Ammon's horn (tissue), 1 donor: ENCODE measurements around the gene APCDD1L.
"Not testable (repeated sequence)": the region's sequence is repeated elsewhere in the genome, so short reads cannot be mapped to it uniquely, and the experiment has no call there.

Source experiments
- DNase-seq: peaks from one replicate; pipeline ENCODE4 v3.0.0-alpha.2; 2016; ENCODE audit warnings: low spot score

The APCDD1L gene

GRCh38 chr20:58440021-58440767 lies 75.0 kb downstream of the APCDD1L start:
- no peak for DNase-seq

GRCh38 chr20:58438970-58439808 lies 76.0 kb downstream of the APCDD1L start:
- no peak for DNase-seq

GRCh38 chr20:58436868-58437645 lies 78.1 kb downstream of the APCDD1L start:
- no peak for DNase-seq

GRCh38 chr20:58435237-58435636 lies 80.0 kb downstream of the APCDD1L start:
- DNase-seq, result no peak

- no peak for DNase-seq
Measured at GRCh38 chr20:58434326-58434725, 80.9 kb downstream of the APCDD1L start.

- DNase-seq, result no peak
Measured at GRCh38 chr20:58433759-58434158, 81.4 kb downstream of the APCDD1L start.

- no peak for DNase-seq
Measured at GRCh38 chr20:58433029-58433647, 82.1 kb downstream of the APCDD1L start.

GRCh38 chr20:58432186-58432954 lies 82.8 kb downstream of the APCDD1L start:
- no peak for DNase-seq

- DNase-seq, result no peak
Measured at GRCh38 chr20:58431134-58431533, 84.1 kb downstream of the APCDD1L start.

GRCh38 chr20:58429303-58429702 lies 85.9 kb downstream of the APCDD1L start:
- no peak for DNase-seq

- no peak for DNase-seq
Measured at GRCh38 chr20:58428364-58428763, 86.8 kb downstream of the APCDD1L start.

GRCh38 chr20:58427571-58427970 lies 87.6 kb downstream of the APCDD1L start:
- DNase-seq, result not testable (repeated sequence)

- no peak for DNase-seq
Measured at GRCh38 chr20:58424218-58424969, 90.8 kb downstream of the APCDD1L start.

- DNase-seq, result no peak
Measured at GRCh38 chr20:58421497-58421850, 93.7 kb downstream of the APCDD1L start.

GRCh38 chr20:58420798-58421496 lies 94.3 kb downstream of the APCDD1L start:
- no peak for DNase-seq

- DNase-seq, result no peak
Measured at GRCh38 chr20:58418949-58419748, 96.0 kb downstream of the APCDD1L start.

GRCh38 chr20:58417438-58417837 lies 97.8 kb downstream of the APCDD1L start:
- no peak for DNase-seq

- DNase-seq, result no peak
Measured at GRCh38 chr20:58416835-58417234, 98.4 kb downstream of the APCDD1L start.

GRCh38 chr20:58416057-58416456 lies 99.1 kb downstream of the APCDD1L start:
- DNase-seq, result no peak
